Kidney capillary endothelial cell (primary cell): ENCODE data around the gene SIVA1.
"Not testable (repeated sequence)": the region's sequence is repeated elsewhere in the genome, so short reads cannot be mapped to it uniquely, and the experiment has no call there.

ENCODE experiments used
- DNase-seq: peaks from one replicate; pipeline ENCODE4 v3.0.0-alpha.2; 2018; ENCODE audit warnings: low spot score

Gene SIVA1

DNA sequence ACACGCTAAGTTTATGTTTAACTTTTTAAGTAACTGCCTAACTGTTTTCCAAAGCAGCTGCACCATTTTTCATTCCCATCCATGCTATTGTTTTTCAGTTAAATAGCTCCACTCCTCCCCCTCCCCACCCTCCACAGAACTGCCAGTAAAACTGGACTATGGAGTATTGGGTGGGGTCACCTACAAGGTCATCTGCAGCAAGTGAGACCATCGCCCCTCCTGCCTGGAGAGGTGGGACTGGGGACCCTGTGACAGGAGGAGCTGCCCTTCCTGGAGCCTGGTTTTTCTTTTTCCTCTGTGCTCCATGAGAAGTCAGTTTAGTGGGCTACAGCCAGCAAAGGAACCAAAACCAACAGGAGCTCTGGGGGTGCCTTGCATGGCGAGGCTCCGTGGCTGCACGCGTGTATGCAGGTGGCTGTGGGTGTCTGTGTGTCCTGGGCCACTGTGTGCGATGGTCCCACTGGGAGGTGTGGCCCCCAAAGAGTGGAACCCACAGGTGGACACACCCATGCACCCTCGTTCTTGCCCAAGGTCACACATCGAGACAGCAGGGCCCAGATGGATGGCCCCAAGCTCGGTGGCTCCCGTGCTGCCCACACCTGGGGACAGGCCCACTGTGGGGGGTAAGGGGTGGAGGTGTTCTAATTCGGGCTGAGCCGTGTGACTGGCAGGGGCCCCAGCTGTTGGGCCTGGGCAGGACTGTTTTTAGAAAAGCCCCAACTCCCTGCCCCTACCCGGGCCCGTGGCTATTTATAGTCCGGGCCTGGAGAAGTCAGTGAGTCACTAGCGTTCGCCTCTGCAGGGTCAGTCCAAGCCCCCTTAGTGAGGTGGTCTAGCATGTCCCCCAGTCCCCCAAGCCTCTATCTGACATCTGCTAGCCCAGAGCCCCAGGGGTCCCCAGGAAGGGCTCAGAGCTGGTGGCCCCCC, 31.2 kb upstream of the SIVA1 start:
- no peak for DNase-seq

GRCh38 chr14:104722938-104723650, 29.9 kb upstream of the SIVA1 start:
- DNase-seq, result no peak

- peak; percentile 51 for DNase-seq
Observed at GRCh38 chr14:104723651-104724406, 29.1 kb upstream of the SIVA1 start, which contains the start of gene ADSS1. Gene ADSS1, plus strand, starts transcription at chr14:104724229. Its CDS starts 42 bp downstream, at chr14:104724271.

- DNase-seq, result no peak
Observed at GRCh38 chr14:104724407-104724980, 28.5 kb upstream of the SIVA1 start.

DNA sequence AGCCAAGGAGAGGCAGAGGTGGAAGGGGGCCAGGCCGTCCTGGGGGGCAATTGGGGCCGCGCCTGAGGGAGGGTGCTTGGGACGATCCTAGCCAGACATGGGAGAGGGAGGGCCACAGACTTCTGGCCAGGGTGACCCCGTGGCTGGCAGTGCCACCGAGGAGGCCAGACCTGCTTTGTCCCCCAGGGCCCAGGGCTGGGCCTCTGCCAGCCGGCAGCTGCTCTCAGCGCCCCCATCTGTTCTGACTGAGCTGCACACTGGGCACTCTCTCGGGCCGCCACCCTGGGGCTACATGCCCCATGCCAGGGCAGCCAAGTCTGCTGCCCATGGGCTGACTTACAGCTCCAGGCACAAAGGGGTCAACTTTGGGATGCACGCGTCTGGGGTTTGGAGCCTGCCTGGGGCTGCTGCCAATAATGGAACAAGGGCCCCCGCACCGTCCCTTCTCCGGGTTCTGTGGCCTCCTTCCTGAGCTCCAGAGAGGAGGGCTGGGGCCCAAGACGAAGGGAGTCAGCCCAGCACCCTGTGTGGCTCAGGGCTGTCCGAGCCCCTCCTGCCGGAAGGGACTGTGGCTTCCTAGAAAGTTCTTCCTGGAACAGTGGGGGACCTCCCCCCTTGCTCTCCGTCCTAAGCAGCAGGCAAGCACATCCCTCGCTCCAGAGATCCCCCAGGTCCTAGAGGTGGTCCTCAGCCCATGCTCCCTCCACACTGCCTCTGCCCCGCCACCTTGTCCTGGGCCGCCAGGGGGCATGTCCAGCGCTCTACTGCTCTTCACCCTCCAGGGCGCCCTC, 27.8 kb upstream of the SIVA1 start:
- DNase-seq, result peak; percentile 32

GRCh38 chr14:104725772-104726548, 27.0 kb upstream of the SIVA1 start:
- DNase-seq, result no peak

- no peak for DNase-seq
Observed at GRCh38 chr14:104726600-104727451, 26.1 kb upstream of the SIVA1 start.

DNA sequence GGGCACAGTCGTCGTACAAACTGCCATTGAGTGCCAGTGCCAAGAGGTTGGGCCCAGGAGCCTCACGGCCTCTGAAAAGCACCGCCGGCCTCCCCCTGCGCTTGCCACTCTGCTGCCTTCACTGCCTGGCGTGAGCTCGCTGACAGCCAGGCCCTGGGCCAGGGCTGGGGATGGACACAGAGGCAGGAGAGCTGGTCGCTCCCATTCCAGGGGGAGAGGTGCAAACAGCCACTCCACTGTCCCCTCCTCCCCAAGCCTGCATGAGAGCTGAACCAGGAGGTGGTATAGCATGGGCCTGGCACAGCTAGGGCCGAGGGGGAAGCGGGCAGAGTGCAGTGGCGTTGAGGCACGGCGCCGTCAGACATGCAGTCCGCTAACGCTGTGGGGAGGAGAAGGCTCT, 24.3 kb upstream of the SIVA1 start:
- no peak for DNase-seq

- not testable (repeated sequence) for DNase-seq
Observed at GRCh38 chr14:104729176-104729834, 23.6 kb upstream of the SIVA1 start.

DNA sequence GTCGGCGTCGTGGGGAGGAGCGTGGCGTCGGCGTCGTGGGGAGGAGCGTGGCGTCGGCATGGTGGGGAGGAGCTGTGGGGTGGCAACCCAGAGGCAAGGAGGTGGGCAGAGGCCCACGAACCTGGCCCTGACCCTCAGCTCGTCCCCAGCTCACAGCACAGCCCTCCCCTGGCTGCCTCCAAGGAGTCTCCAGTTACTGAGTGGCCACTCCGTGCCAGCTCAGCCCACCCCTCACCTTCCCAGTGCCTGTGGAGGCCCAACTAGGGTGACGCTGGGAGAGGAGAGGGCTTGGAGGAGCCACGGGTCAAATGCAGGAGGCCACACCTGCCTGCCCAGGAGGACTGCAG, 23.1 kb upstream of the SIVA1 start:
- no peak for DNase-seq

DNA sequence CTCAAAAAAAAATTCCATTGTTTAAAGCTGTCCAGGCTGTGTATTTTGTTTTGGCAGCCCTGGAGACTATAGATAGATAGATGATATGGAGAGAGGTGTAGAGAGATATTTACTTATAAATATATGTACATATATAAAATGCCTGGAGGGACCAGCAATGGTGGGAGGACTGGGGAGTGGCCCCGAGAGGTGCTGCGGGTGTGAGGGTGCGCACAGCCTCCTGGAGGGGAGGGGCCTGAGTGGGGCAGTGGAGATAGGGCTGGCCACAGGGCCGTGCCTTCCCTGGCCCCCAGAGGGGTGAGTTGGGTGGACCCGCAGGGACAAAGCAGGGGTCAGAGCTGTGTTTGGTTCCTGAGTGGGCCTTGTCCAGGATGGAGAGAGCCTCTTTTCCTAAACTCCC, 22.5 kb upstream of the SIVA1 start:
- no peak for DNase-seq

DNA sequence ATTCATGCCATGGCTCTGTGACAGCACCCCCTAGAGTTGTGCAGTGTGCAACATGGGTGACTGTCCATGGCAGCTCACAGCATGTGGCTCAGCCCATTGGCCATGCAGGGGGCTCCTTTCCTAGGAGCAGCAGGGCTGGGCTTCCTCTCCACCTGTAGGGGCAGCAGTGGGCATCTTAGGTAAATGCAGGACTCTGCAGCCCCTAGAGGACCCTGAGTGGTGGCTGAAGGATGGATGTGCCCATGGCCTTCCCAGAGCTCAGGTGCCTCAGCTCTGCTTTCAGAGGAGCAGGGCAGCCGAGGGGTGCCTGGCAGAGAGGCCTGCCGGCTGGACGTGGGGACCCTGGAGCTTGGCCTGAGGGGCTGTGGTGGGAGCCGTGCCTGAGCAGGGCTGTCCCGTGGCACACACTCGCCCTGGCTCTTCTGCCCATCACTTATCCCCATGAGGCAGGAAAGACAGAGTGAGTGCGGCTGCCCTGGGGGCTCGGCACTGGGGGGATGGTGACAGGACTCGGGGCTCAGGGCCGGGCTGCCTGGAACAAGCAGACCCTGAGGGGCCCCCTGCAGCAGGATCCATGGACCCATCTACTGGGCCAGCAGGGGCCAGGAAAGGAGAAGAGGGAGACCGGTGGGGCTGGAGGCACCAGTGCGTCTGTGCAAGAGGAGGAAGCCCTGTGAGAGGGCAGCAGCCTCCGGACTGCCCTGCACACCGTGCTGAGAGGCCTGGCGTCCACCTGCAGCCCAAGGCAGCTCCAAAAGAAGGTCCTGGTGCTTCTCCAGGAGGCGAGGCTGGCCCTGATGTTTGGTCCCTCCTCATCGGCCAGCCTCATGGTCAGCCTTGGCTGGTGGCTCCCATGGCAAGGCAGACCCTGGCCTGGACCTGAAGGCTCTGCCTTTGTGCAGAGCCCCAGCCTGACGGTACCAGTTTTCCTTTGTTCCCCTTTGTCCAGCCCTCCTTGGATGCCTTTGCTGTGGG, 21.3 kb upstream of the SIVA1 start:
- no peak for DNase-seq

GRCh38 chr14:104732355-104732804, 20.6 kb upstream of the SIVA1 start:
- no peak for DNase-seq

DNA sequence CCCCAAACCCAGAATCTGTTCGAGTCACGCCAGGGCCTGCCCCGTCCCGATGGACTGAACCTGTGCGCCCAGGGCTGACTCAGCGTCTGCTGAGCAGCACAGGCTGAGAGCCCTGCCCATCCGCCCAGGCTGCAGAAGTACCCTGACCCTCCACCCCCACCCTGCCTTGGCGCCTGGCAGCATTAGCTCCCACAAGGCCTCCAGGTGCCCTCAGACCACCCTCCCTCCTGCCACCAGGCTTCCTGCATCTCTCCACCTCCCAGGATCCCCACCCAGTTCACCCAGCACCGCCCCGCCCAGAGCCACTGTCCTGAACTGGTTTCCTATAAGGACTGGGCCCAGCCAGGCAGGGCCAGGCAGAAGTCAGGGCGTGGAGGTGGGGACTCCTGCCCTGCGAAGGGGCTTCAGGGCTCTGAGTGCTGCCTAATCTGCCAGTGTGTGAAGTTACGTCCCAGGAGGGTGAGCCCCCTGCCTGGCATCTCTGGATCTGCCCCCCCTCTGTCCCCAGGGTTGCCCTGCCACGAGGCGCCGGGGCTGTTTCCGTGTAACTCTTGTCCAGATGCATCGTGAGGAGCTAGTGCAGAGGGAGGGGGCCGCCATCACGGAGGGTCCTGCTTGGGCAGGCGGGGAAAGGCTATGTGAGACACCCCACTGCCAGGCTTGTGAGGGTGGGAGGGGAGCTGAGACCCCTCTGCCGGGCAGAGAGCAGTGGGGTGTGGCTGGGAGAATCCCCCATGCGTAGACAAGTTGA, 19.8 kb upstream of the SIVA1 start:
- DNase-seq, result no peak

DNA sequence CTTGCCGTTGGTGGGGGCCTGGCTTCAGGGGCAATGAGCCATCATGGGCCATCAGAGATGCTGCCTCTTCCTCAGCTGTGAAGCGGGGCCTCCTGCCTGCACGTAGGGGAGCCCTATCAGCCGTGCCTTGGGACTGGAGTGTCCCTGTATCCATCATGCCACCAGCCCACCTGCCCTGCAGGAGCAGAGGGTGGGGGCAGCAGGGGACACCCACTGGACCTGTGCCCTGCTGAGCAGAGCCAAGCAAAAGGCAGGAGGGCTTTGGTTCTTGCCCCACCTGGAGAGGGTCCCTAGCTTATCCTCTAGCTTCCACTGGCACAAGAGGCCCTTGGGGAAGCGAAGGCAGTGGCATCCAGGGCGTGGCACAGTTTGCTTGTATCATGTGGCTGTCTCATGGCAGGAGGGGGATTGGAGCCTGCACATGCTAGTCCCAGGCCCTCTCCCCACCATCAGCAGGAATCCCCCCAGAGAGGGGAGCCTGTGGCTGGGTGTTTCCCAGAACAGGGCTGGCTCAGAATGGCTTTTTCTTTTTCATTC, 18.8 kb upstream of the SIVA1 start:
- no peak for DNase-seq

DNA sequence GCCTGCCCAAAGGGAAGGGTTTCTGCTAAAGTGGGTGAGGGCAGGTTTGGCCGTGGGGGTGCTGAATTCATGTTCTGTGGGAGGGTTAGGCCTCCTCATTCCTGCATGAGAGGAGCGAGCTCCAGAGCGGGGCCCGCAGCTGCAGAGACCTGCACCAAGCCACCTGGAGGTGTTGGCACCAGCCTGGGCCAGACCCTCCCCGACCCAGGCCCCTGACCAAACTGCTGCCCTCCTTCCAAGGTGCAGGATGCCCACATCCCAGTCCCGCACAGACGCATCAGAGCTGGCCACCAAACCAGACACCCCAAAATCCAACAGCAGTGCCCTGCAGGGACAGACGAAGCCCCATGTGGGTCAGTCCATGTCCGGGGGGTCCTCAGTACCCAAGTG, 18.4 kb upstream of the SIVA1 start:
- no peak for DNase-seq
